Panc1 (cell line): Measurements from ENCODE around the gene ANKRD22.

ENCODE experiments used
- POLR2AphosphoS5 ChIP-seq: IDR thresholded peaks from 2 replicates; pipeline ENCODE4 v1.6.1; 2012; ENCODE audit warnings: mild to moderate bottlenecking, low read depth, low read length, moderate library complexity
- SIN3A ChIP-seq: IDR thresholded peaks from 2 replicates; pipeline ENCODE4 v1.6.1; 2012; ENCODE audit warnings: low read depth, mild to moderate bottlenecking, low read length, moderate library complexity, borderline replicate concordance; ENCODE audit not compliant: insufficient read depth
- TCF7L2 ChIP-seq: IDR thresholded peaks from 2 replicates; pipeline ENCODE4 v1.6.1; 2011; ENCODE audit warnings: mild to moderate bottlenecking, low read depth, low read length, inconsistent platforms
- TF ChIP-seq, protein P1 (sequence below): fragments of 450-650 bp; IDR thresholded peaks from 2 replicates; pipeline ENCODE4 v1.5.1; 2017; ENCODE audit warnings: mild to moderate bottlenecking
- TF ChIP-seq, protein P2 (sequence below), 2 experiments: IDR thresholded peaks; 2 replicates each; pipeline ENCODE4 v1.6.1; 2011 to 2012; ENCODE audit warnings: low read depth in 2 of 2, control low read depth in 1 of 2, low read length in 1 of 2, mild to moderate bottlenecking in 1 of 2, moderate library complexity in 1 of 2; ENCODE audit not compliant: insufficient read depth in 1 of 2

GRCh38 chr10:88853155-88853881 lies 1.7 kb upstream of the ANKRD22 start:
- TF ChIP-seq, protein P1, sequence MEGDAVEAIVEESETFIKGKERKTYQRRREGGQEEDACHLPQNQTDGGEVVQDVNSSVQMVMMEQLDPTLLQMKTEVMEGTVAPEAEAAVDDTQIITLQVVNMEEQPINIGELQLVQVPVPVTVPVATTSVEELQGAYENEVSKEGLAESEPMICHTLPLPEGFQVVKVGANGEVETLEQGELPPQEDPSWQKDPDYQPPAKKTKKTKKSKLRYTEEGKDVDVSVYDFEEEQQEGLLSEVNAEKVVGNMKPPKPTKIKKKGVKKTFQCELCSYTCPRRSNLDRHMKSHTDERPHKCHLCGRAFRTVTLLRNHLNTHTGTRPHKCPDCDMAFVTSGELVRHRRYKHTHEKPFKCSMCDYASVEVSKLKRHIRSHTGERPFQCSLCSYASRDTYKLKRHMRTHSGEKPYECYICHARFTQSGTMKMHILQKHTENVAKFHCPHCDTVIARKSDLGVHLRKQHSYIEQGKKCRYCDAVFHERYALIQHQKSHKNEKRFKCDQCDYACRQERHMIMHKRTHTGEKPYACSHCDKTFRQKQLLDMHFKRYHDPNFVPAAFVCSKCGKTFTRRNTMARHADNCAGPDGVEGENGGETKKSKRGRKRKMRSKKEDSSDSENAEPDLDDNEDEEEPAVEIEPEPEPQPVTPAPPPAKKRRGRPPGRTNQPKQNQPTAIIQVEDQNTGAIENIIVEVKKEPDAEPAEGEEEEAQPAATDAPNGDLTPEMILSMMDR: no peak
- TF ChIP-seq SIN3A (no peak), POLR2AphosphoS5 (no peak), TCF7L2 (no peak)
- TF ChIP-seq, protein P2, sequence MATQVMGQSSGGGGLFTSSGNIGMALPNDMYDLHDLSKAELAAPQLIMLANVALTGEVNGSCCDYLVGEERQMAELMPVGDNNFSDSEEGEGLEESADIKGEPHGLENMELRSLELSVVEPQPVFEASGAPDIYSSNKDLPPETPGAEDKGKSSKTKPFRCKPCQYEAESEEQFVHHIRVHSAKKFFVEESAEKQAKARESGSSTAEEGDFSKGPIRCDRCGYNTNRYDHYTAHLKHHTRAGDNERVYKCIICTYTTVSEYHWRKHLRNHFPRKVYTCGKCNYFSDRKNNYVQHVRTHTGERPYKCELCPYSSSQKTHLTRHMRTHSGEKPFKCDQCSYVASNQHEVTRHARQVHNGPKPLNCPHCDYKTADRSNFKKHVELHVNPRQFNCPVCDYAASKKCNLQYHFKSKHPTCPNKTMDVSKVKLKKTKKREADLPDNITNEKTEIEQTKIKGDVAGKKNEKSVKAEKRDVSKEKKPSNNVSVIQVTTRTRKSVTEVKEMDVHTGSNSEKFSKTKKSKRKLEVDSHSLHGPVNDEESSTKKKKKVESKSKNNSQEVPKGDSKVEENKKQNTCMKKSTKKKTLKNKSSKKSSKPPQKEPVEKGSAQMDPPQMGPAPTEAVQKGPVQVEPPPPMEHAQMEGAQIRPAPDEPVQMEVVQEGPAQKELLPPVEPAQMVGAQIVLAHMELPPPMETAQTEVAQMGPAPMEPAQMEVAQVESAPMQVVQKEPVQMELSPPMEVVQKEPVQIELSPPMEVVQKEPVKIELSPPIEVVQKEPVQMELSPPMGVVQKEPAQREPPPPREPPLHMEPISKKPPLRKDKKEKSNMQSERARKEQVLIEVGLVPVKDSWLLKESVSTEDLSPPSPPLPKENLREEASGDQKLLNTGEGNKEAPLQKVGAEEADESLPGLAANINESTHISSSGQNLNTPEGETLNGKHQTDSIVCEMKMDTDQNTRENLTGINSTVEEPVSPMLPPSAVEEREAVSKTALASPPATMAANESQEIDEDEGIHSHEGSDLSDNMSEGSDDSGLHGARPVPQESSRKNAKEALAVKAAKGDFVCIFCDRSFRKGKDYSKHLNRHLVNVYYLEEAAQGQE (IDR thresholded peaks at IDR 0.05; ENCODE audit: insufficient read depth in 1 of 2, low read depth in 2 of 2, low read length in 1 of 2): no peak
